Nephron (organoid): Measurements from ENCODE around the gene BTG2.

Source experiments
- H3K27ac Mint-ChIP-seq, 3 experiments: 2 replicates each; pipeline ENCODE4 v1.8.0; 2020; ENCODE audit warnings: mixed read lengths in 3 of 3, mild to moderate bottlenecking in 2 of 3, moderate library complexity in 1 of 3
- H3K27me3 Mint-ChIP-seq: 2 replicates; pipeline ENCODE4 v1.8.0; 2021; ENCODE audit warnings: low read depth, mild to moderate bottlenecking, moderate library complexity, mixed read lengths
- H3K36me3 Mint-ChIP-seq: 2 replicates; pipeline ENCODE4 v1.8.0; 2020; ENCODE audit warnings: low read depth, mixed read lengths
- H3K4me1 Mint-ChIP-seq: 2 replicates; pipeline ENCODE4 v1.8.0; 2020; ENCODE audit warnings: mixed read lengths
- H3K4me3 Mint-ChIP-seq, 3 experiments: 2 replicates each; pipeline ENCODE4 v1.8.0; 2020; ENCODE audit warnings: mild to moderate bottlenecking in 3 of 3, mixed read lengths in 3 of 3, moderate library complexity in 2 of 3
- H3K9me3 Mint-ChIP-seq: 2 replicates; pipeline ENCODE4 v1.8.0; 2020; ENCODE audit warnings: mixed read lengths
- CTCF ChIP-seq, 3 experiments: fragments of 200-600 bp; sonication (generic); IDR thresholded peaks; one replicate each; pipeline ENCODE4 v1.5.0; 2021; ENCODE audit warnings: antibody characterized with exemption in 3 of 3; ENCODE audit not compliant: unreplicated experiment in 3 of 3

The BTG2 gene

GRCh38 chr1:203283597-203283996, 21.7 kb upstream of the BTG2 start:
- Mint-ChIP-seq H3K9me3 (no peaks in the 10 kb centered on the region), H3K27me3 (no peaks in the 10 kb centered on the region), H3K4me1 (peaks cover 87% of the 10 kb centered on the region), H3K4me3 (no peak overlapping the region), H3K36me3 (no peaks in the 10 kb centered on the region), H3K27ac (peak overlapping the region in 2 of 3 experiments; percentile 94 to 95)
- TF ChIP-seq CTCF (IDR thresholded peaks at IDR 0.05; ENCODE audit: unreplicated experiment in 3 of 3): no peak

- no peaks in the 10 kb centered on the region for H3K27me3 Mint-ChIP-seq
- no peaks in the 10 kb centered on the region for H3K9me3 Mint-ChIP-seq
- H3K4me3 Mint-ChIP-seq: no peak overlapping the region
- peaks cover 90% of the 10 kb centered on the region for H3K4me1 Mint-ChIP-seq
- no peaks in the 10 kb centered on the region for H3K36me3 Mint-ChIP-seq
- TF ChIP-seq CTCF (IDR thresholded peaks at IDR 0.05; ENCODE audit: unreplicated experiment in 3 of 3): no peak
- H3K27ac Mint-ChIP-seq: peak overlapping the region; percentile 41 to 91 (median 88)
These were observed 20.8 kb upstream of the BTG2 start for GRCh38 chr1:203284411-203285123.

GRCh38 chr1:203286161-203286984, 18.9 kb upstream of the BTG2 start:
- Mint-ChIP-seq H3K36me3 (no peaks in the 10 kb centered on the region), H3K9me3 (no peaks in the 10 kb centered on the region), H3K27me3 (no peaks in the 10 kb centered on the region), H3K4me3 (peak overlapping the region in 2 of 3 experiments; percentile 14 to 37), H3K4me1 (peaks cover 90% of the 10 kb centered on the region), H3K27ac (peak overlapping the region; percentile 91 to 98 (median 97))
- no peak for TF ChIP-seq CTCF (IDR thresholded peaks at IDR 0.05; ENCODE audit: unreplicated experiment in 3 of 3)

GRCh38 chr1:203287109-203287893, 18.0 kb upstream of the BTG2 start:
- H3K9me3 Mint-ChIP-seq: no peaks in the 10 kb centered on the region
- H3K4me3 Mint-ChIP-seq: peak overlapping the region in 1 of 3 experiments; percentile 55
- TF ChIP-seq CTCF (IDR thresholded peaks at IDR 0.05; ENCODE audit: unreplicated experiment in 3 of 3): no peak
- H3K27ac Mint-ChIP-seq: peak overlapping the region; percentile 91 to 98 (median 97)
- peaks cover 91% of the 10 kb centered on the region for H3K4me1 Mint-ChIP-seq
- no peaks in the 10 kb centered on the region for H3K36me3 Mint-ChIP-seq
- no peaks in the 10 kb centered on the region for H3K27me3 Mint-ChIP-seq

- TF ChIP-seq CTCF (IDR thresholded peaks at IDR 0.05; ENCODE audit: unreplicated experiment in 3 of 3): no peak
- H3K4me1 Mint-ChIP-seq: peaks cover 89% of the 10 kb centered on the region
These were observed 17.4 kb upstream of the BTG2 start for GRCh38 chr1:203287898-203288297.

More at GRCh38 chr1:203287898-203288297, 17.4 kb upstream of the BTG2 start:
- Mint-ChIP-seq H3K27me3 (no peaks in the 10 kb centered on the region), H3K27ac (peak overlapping the region; percentile 91 to 98 (median 97)), H3K9me3 (no peaks in the 10 kb centered on the region), H3K36me3 (no peaks in the 10 kb centered on the region), H3K4me3 (no peak overlapping the region)
